Right hindlimb (tissue), 1 donor: ENCODE measurements around the gene IL6R.
"Not testable (repeated sequence)": the region's sequence is repeated elsewhere in the genome, so short reads cannot be mapped to it uniquely, and the experiment has no call there.

Source experiments
- DNase-seq: peaks from one replicate; pipeline ENCODE4 v3.0.0-alpha.2; 2018

IL6R gene

DNA sequence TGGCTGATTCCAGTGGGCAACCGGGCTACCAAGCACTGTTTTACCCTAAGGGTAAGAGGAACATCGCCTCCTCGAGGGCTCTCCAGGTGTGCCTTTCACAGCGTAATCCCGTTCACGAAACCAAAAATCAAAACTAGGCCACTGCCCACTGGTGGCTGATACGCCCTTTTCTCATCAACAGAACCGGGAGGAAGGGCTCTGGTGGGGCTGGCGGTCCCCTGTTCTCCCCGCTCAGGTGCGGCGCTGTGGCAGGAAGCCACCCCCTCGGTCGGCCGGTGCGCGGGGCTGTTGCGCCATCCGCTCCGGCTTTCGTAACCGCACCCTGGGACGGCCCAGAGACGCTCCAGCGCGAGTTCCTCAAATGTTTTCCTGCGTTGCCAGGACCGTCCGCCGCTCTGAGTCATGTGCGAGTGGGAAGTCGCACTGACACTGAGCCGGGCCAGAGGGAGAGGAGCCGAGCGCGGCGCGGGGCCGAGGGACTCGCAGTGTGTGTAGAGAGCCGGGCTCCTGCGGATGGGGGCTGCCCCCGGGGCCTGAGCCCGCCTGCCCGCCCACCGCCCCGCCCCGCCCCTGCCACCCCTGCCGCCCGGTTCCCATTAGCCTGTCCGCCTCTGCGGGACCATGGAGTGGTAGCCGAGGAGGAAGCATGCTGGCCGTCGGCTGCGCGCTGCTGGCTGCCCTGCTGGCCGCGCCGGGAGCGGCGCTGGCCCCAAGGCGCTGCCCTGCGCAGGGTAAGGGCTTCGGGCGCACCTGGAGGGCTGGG, at the start of gene IL6R:
Gene IL6R (plus strand): TSS at position 360 of the 763 bp plus-strand sequence. CDS start 287 bp downstream, at position 647.
- peak; percentile 88 for DNase-seq

DNA sequence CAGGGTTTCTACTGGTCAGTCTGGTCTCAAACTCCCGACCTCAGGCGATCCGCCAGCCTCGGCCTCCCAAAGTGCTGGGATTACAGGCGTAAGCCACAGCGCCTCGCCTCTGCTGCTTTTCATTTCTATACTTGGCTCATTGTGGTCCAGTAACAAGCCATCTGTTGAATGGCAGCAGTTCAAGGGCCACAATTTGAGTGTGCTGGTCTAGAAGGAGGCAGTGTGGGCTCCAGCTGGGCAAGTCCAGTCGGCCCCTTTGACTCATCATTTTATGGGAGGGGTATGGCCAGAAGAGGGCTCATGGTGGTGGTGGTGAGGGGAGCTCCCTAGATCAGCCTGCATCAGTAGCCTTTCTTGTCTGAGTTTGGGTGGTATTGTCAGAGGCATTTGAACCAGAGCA, 46.6 kb upstream of the IL6R start:
- no peak for DNase-seq

- DNase-seq = no peak
Measured at GRCh38 chr1:154360288-154360687, 44.9 kb upstream of the IL6R start.

DNA sequence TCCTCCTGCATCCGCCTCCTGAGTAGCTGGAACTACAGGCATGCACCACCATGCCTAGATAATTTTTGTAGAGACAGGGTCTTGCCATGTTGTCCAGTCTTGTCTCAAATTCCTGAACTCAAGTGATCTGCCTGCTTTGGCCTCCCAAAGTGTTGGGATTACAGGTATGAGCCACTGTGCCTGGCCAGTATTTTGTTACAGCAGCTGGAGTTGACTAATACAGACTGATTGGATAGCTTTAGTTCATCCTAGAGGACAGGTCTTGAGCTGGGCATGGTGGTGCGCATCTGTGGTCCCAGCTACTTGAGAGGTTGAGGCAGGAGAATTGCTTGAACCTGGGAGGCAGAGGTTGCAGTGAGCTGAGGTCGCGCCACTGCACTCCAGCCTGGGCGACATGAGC, 44.3 kb upstream of the IL6R start:
- not testable (repeated sequence) for DNase-seq

GRCh38 chr1:154361357-154361756, 43.8 kb upstream of the IL6R start:
- DNase-seq = no peak

GRCh38 chr1:154371436-154371835, 33.7 kb upstream of the IL6R start:
- no peak for DNase-seq

DNA sequence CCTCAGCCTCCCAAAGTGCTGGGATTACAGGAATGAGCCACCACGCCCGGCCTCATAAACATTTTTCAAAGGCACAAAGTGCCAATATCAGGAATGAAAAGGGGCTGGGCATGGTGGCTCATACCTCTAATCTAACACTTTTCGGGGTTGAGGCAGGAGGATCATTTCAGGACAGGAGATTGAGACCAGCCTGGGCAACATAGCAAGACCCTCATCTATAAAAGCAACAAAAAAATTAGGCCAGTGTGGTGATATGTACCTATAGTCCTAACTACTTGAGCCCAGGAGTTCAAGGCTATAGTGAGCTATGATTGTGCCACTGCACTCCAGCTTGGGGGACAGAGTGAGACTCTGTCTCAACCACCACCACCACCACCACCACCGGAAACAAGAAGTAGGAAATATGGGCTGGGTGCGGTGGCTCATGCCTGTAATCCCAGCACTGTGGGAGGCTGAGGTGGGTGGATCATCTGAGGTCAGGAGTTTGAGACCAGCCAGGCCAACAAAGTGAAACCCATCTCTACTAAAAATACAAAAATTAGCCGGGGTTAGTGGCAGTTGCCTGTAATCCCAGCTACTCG, 31.3 kb upstream of the IL6R start:
- not testable (repeated sequence) for DNase-seq

- DNase-seq = no peak
Measured at GRCh38 chr1:154379301-154379700, 25.8 kb upstream of the IL6R start.

GRCh38 chr1:154384650-154385489, 20.3 kb upstream of the IL6R start:
- DNase-seq = no peak

- DNase-seq = no peak
Measured at GRCh38 chr1:154386643-154387352, 18.3 kb upstream of the IL6R start.

DNA sequence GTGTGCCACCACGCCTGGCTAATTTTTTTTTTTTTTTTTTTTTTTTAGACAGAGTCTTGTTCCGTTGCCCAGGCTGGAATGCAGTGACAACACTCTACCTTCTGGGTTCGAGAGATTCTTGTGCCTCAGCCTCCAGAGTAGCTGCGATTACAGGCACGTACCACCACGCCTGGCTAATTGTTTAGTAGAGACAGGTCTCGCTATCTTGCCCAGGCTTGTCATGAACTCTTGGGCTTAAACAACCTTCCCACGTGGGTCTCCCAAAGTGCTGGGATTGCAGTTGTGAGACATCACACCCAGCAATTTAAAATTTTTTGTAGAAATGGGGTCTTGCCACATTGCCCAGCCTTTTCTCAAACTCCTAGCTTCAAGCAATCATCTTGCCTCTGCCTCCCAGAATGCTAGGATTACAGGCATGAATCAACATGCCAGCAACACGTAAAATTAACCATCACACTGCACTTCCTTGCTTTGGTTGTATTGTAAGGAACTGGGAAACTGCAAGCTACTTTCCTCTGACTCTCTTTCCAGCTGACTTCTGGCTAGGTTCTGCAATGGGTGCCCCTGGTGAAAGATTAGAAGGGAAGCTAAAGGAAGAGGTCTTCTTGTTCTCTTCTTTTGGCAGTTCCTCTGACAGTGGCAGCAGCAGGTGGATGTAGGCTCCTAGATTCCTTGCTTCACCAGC, 13.9 kb upstream of the IL6R start:
- DNase-seq = no peak

- no peak for DNase-seq
Measured at GRCh38 chr1:154398141-154398540, 7.0 kb upstream of the IL6R start.

GRCh38 chr1:154398678-154399077, 6.5 kb upstream of the IL6R start:
- no peak for DNase-seq

DNA sequence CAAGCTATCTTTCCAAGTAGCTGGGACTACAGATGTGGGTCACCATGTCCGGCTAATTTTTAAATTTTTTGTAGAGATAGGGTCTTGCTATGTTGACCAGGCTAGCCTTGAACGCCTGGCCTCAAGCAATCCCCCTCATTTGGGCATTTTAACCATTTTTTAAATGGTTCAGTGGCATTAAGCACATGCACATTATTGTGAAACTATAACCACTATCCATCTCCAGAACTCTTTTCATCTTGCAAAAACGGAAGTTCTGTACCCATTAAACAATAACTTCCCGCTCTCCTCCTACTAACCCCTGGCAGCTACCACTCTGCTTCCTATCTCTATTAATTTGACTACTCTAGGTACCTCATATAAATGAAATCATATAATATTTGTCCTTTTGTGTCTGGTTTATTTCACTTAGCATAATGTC, 4.8 kb upstream of the IL6R start:
- DNase-seq = no peak

GRCh38 chr1:154402409-154402921, 2.7 kb upstream of the IL6R start:
- DNase-seq = no peak

DNA sequence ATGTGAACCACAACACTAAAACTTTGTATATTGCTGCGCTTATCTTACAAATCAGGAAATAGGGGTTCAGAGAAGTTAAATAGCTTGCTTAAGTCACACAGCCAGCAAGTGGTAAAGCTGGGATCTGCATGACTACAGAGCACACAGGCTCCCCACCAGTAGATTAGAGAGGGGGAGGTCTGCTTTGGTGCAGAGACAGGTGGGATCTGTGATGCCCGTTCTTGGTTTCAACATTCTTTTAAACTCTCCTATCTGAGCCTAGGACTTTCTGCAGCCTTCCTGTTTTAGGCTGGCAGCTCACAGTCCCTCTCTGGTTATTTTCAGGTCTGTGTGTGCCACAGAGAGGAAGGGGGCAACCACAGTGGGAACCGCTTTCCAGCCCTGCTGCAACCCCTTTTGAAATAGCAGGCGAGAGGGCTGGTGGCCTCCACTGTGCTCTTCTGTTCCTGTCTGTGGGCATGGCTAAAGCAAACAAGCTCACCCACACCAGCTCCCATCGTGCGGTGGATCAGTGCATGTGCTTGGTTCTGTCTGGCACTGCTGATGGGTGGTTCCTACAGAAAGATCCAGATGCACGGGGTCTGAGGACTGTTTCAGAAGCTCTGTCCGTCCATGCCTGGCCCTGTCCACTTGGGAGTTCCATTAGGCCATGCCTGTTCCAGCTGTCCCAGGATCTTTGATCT, 1.7 kb upstream of the IL6R start:
- DNase-seq = no peak

DNA sequence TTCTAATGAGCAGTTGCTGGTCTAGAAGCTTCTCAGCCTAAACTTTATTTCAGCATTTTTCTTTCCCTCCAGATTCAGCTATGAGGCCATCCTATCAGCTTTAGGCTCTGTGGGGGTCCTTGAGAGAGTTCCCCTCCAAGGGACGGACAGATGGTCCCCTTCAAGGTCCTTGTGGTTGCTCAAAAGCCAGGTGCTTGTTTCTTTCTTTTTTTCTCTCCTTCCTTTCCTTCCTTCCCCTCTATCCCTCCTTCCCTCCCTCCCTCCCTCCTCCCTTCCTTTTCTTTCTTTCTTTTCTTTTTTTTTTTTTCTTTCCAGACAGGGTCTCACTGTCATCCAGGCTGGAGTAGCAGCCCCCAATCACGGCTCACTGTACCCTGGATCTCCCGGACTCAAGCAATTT, 1.2 kb upstream of the IL6R start:
- DNase-seq = no peak

DNA sequence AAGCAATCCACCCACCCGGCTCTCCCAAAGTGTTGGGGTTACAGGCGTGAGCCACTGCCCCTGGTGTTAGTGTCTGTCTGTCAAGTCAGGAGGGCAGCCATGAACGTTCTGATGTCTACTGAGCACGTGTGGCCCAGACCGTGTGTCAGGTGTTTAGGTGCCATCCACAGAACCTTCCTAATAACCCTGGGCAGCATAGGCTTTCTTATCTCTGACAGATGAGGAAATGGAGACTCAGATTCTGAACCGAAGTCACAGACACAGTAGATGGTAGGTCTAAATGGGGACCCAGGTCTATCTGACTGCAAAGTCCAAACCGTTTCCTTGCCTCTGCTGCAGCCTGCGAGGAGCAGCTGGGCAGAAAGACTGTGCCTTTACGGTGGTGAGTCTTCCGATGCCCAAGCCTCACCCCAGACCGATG, 622 bp upstream of the IL6R start:
- no peak for DNase-seq

GRCh38 chr1:154405747-154406571, 816 bp downstream of the IL6R start:
- DNase-seq = peak; percentile 58

- no peak for DNase-seq
Measured at GRCh38 chr1:154406572-154406879, 1.4 kb downstream of the IL6R start.

- DNase-seq = no peak
Measured at GRCh38 chr1:154406886-154407197, 1.7 kb downstream of the IL6R start.
